Erythroblast (primary cell): ENCODE results near the gene GRIK5.
"Not testable (repeated sequence)": the region's sequence is repeated elsewhere in the genome, so short reads cannot be mapped to it uniquely, and the experiment has no call there.

Source experiments
- DNase-seq, 2 experiments: peaks; one replicate each; lab custom pipeline; 2025; lab: John Stamatoyannopoulos, UW
- GATA1 ChIP-seq: IDR thresholded peaks from 2 replicates; pipeline ENCODE4 v1.6.1; 2011; ENCODE audit warnings: low read depth, mild to moderate bottlenecking, control low read depth, low read length, moderate library complexity
- POLR2A ChIP-seq: IDR thresholded peaks from 2 replicates; pipeline ENCODE4 v1.6.1; 2011; ENCODE audit warnings: mild to moderate bottlenecking, low read length

Gene GRIK5

DNA sequence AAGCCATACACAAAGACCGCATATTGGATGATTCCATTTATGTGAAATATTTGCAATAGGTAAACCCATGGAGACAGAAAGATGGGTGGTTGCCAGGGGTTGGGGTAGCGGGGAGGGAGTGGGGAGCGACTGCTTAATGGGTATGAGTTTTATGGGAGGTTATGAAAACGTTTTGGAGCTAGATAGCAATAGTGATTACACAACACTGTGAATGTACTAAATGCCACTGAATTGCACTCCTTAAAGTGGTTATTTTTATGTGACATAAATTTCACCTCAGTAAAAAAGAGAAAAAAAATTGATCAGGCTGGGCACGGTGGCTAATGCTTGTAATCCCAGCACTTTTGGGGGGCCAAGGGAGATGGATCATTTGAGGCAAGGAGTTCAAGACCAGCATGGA, 36.6 kb downstream of the GRIK5 start:
- TF ChIP-seq POLR2A (no peak), GATA1 (no peak)
- DNase-seq, result no peak

DNA sequence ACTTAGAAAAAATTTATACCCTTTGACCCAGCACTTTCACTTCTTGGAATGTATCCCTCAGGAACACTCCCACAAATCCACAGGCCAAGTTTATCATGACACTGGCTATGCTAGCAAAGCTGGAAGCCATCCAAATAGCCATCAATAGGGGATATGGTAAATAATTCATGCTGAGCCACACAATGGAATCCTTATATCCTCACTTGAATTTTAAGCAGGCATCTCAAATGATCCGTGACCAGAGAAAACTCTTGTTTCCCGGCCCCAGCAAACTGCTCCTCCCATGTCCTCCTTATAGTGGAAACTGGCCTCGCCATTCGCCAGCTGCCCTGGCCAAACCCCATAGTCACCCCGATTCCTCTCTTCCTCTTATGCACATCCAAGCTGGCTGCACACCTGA, 37.6 kb downstream of the GRIK5 start:
- no peak for DNase-seq
- TF ChIP-seq POLR2A (no peak), GATA1 (no peak)

DNA sequence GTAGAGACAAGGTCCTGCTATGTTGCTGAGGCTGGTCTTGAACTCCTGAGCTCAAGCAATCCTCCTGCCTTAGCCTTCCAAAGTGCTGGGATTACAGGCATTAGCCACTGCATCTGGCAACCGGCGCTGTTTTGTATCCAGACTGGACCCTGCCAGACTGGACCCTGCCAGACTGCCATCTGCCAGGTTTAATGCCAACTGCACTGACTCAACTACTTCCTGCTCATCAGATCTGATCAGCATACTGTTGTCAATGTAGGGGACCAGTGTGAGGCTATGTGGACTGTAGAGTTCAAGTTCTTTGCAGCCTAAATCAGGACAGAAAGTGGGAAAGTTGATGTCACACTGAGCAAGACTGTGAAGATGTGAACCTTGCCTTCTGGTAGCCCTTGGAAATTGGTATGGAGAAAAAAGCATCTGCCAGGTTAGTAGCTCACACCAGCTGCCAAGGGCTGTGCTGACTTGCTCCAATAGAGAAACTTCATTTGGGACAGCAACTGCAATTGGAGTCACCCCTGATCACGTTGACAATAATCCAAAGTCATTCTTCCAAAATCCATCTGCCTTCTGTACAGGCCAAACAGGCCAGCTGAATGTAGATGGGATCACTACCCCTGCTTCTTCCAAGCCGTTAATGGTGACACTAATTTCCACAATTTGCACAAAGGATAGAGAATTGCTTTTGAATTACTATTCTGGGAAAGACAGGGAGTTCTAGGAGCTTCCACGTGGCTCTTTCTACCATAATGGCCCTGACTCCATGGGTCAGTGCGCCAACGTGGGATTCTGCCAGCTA, 39.2 kb downstream of the GRIK5 start:
- no peak for DNase-seq
- no peak for TF ChIP-seq POLR2A
- TF ChIP-seq GATA1, result no peak

DNA sequence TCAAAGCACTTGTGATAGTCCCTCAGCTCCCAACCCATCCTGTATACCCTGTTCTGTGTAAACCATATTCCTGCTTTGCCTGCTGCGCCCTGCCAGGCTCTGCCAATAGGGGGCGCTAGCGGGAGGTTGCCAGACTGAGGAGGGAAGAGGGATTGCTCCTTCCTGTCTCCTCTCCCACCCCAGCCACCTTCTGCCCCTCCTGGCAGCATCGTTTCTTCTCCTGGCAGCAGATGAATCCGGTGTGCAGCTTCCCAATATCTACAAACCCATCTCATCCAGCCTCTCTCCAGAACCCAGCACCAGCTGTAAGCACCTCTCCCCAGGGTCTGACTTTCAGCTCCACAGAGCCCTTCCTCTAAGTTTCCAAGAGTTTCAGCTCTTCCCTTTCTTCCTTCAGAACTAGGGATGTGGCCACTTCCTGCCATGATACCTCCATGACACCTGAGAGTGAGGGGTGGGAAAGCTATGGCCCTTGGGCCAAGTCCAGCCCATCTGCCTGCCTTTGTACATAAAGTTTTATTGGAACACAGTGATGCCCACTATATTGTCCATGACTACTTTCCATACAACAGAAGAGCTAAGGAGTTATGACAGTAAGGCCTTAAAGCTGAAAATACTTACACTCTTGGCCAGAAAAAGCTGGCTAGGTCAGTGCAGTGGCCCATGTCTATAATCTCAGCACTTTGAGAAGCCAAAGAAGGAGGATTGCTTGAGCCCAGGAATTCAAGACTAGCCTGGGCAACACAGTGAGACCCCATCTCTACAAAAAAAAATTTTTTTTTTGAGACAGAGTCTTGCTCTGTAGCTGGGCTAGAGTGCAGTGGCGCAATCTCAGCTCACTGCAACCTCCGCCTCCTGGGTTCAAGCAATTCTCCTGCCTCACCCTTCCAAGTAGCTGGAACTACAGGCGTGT, 41.4 kb downstream of the GRIK5 start:
- no peak for TF ChIP-seq GATA1
- TF ChIP-seq POLR2A, result no peak
- DNase-seq, result peak; percentile 19 to 61

DNA sequence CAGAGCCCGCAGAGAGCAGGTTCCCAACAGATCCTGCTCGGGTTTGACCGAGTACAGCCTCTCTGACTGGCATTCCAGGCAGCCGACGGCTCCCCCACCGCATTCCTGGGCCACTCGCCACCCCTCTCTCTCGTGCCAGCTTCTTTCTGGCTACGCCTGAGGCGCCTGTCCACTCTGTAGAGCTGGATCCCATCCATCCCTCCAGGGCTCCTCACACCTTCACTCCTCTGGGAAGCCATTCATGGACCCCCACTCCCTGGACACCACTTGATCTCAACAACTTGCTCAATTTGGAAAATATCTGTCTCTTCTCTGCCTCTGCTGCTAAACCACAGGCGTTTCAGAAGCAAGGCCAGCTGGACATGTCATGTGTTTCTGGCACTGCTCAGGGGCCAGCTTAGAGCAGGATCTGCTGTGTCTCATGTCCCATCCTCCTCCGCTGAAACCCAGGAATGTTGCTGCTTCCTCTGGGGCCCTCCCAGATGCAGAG, 45.3 kb downstream of the GRIK5 start:
- no peak for DNase-seq
- TF ChIP-seq GATA1 (no peak), POLR2A (no peak)

DNA sequence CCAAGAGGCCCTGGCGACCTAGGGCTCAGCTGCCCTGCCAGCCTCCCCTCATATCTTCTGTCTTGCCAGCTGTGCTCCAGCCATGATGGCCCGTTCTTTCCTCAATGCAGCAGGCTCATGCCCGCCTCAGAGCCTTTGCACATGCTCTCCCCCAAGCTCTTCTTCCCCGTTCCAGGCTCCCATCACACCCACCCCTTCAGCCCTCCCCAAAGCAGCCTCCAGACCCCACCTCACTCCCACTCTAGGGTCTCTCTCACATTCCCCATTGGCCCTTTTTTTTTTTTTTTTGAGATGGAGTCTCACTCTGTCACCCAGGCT, 46.1 kb downstream of the GRIK5 start:
- no peak for DNase-seq
- no peak for TF ChIP-seq GATA1
- no peak for TF ChIP-seq POLR2A

DNA sequence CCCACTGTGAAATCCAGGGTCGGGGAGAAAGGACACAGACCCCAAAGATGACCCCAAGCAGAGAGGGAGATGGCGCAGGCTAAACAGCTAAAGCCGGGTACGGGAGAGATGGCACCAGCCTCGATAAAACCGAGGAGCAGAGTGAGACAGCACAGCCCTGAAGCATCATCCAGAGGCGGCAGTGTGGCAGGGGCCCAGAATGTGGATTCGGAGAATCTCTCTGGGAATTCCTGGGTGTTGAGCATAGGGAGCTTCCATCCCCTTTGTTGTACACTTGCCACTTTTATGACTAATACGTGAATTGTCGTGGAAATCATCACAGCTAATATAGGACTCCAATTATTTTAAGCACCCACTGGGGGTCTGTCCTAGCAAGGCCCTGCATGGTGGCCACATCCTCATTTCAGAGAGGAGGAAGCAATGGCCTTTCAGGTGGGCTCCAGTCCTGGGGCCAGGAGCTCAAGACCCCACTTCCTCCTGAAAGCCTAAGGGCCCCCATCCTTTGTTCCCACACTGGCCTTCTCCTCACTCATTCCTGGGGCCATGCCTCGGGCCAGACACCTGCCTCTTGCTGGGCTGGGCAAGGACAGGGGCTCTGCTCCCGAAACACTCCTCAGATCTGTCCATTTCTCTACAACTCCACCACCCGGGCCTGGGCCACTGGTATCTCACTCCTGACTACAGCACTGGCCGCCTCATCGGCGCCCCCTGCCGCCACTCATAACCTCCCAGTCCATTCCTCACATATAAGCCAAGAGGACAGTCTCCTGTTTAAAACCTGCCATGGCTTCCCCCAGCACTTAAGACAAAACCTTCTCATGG, 46.7 kb downstream of the GRIK5 start:
- peak; percentile 30 to 72 for DNase-seq
- TF ChIP-seq GATA1 (no peak), POLR2A (no peak)

DNA sequence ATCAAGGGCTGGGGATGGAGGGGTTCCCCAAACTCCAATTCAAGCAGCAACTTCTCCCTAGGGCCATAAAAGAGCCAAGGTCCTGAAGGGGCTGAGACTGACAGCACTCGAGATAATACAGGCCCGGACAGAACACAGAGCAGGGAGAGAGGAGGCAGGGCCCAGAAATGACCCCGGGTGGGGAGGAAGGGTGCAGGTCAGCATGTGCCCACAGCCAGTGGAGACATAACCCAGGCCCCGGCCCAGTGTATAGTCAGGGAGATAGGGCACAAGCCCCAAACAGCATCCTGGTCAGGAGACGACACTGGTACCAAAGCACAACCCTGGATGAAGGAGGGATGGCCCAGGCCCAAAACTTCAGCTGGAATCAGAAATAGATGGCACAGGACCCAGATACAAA, 47.4 kb downstream of the GRIK5 start:
- DNase-seq, result no peak
- TF ChIP-seq POLR2A (no peak), GATA1 (no peak)

DNA sequence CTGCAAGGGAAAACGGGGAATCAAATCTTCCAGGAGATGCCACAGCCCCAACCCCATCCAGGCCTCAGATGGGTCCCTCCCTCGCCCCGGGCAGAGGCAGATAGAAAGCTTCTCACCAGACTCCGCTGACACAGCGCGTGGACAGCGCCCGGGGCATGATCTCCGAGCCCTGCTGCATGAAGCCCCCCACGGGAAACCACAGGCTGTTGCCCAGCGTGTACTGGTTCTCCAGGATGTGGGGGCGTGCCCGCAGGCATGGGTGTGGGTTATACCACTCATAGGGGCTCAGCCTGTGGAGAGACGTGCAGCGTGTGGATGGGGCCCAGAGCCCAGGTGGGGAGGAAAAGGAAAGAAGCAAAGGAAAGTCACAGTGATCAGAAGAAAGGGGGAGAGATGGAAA, 48.8 kb downstream of the GRIK5 start:
- DNase-seq, result no peak
- TF ChIP-seq POLR2A (no peak), GATA1 (no peak)

DNA sequence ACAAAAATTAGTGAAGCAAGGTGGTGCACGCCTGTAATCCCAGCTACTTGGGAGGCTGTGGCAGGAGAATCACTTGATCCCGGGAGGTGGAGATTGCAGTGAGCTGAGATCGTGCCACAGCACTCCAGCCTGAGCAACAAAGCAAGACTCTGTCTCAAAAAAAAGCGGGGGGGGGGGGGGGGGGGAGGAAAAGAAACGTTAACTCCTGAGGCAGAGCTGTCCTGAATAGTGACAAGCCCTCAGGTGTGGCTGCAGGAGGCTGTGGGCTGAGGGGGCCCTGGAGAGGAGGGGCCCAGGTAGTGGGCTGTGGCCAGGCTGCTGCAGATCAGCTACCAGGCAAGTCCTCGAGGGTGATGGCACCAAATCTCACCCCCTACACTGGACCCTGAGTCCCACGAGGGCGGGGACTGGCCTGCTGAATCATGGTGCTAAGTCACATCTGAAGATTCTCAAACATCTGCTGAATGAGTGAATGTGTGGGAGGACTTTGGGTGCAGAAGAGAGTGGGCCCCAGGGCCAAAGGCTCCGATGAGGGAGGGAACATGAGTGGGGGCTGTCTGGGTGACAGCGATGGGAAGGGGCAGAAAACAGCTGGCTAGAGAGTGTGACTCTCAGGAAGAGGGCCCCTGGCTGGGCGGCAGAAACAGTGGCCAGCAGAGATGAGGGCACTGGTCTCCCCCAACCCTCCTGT, 51.4 kb downstream of the GRIK5 start:
- TF ChIP-seq GATA1 (no peak), POLR2A (no peak)
- DNase-seq, result peak; percentile 25 to 59

DNA sequence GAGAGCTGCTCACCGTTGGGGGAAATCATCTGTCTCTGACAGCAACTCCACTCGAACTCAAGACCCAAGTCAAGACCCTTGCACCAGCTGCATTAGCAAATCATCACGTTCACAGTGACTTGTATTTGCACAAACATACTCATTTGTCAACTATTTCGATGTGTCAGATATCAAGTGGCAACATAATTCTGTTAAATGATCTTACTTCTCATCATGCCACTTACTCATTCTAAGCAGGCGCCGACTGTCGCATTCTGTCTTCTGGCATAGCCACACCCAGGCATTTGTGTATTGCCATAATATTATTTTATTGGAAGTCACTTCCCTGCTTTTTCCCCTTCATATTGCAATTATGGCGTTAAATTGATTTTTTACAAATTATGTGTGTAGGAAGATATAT, 53.0 kb downstream of the GRIK5 start:
- DNase-seq, result no peak
- TF ChIP-seq POLR2A (no peak), GATA1 (no peak)

DNA sequence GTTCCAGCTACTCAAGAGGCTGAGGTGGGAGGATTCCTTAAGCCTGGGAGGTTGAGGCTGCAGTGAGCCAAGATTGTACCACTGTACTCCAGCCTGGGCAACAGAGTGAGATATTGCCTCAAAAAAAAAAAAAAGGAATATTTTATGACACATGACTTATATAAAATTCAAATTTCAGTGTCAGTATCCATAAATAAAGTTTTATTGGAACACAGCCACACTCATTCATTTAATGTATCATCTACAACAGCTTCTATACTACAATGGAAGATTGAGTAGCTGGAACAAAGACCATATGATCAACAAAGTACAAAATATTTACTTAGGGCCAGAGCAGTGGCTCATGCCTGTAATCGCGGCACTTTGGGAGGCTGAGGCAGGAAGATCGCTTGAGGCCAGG, 57.3 kb downstream of the GRIK5 start:
- DNase-seq, result not testable (repeated sequence)

DNA sequence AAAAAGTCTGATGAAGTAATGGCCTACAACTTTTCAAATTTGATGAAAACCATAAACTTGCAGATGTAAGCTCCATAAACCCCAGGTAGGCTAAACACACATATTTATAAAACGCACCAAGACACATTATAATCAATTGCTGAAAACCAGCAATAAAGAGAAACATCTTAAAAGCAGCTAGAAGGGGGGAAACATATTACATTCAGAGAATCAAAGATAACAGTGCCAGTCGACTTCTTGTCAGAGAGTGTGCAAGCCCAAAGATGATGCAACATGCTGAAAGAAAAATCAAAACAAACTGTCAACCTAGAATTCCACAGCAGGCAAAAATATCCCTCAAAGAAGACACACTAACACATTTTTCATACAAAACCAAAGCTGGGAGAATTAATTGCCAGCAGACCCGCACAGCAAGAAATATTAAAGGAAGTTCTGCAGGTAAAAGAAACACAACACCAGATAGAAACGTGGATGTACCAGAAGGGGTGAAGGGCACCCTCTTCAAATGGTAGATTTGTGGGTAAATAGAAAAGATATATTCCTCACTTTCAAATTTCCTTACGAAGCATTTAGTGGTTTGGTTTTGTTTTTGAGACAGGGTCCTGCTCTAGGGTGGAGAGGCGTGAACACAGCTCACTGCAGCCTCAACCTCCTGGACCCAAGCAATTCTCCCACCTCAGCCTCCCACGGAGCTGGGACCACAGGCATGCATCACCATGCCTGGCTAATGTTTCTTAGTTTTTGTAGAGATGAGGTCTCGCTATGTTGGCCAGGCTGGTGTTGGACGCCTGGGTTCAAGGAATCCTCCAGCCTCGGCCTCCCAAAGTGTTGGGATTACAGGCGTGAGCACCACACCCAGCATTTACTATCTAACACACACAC, 59.5 kb downstream of the GRIK5 start:
- peak; percentile 58 to 81 for DNase-seq
- TF ChIP-seq POLR2A (no peak), GATA1 (no peak)
